Right lobe of liver (tissue), 4 donors: Measurements from ENCODE around the gene CLEC2L.

Source experiments
- POLR2A ChIP-seq: fragments of 450-650 bp; IDR thresholded peaks from one replicate; pipeline ENCODE4 v1.6.1; 2017; ENCODE audit warnings: antibody characterized with exemption, mild to moderate bottlenecking
- TF ChIP-seq, protein P1 (sequence below), 4 donors: fragments of 200-600 bp in 3 of 4; fragments of 450-650 bp in 1 of 4; IDR thresholded peaks; one replicate each; pipeline versions ENCODE4 v1.5.1 to v1.8.0; 2016 to 2022; ENCODE audit warnings: antibody characterized with exemption in 4 of 4, mild to moderate bottlenecking in 2 of 4
- donor health status: DM: no; HTN: no; CAD: no.
- donor health status: DM: no; HTN: no; CAD: no.
- donor health status: DM: no; HTN: yes; CAD: no.

DNA sequence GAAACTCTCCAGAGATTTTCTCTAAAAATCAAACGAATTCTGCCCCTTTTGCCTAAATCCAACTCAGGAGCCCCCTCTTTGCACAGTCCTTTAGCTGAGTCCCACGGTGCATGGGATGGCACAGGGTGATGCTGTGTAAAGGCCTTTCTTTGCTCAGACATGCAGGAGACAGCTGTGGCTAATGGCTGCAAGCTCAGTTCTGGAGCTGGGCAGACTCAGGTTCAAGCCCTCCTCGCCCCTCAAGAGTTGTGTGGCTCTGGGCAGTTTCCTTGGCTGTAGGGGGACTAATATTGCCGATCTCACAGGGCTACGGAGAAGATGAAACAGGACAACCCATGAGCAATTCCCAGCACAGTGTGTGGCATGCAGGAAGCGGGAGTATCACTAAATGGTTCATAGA is 42.6 kb downstream of the CLEC2L start:
- TF ChIP-seq, protein P1, sequence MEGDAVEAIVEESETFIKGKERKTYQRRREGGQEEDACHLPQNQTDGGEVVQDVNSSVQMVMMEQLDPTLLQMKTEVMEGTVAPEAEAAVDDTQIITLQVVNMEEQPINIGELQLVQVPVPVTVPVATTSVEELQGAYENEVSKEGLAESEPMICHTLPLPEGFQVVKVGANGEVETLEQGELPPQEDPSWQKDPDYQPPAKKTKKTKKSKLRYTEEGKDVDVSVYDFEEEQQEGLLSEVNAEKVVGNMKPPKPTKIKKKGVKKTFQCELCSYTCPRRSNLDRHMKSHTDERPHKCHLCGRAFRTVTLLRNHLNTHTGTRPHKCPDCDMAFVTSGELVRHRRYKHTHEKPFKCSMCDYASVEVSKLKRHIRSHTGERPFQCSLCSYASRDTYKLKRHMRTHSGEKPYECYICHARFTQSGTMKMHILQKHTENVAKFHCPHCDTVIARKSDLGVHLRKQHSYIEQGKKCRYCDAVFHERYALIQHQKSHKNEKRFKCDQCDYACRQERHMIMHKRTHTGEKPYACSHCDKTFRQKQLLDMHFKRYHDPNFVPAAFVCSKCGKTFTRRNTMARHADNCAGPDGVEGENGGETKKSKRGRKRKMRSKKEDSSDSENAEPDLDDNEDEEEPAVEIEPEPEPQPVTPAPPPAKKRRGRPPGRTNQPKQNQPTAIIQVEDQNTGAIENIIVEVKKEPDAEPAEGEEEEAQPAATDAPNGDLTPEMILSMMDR (IDR thresholded peaks at IDR 0.05) = no peak
- no peak for TF ChIP-seq POLR2A
